Measurements from ENCODE around the gene PRUNE1.

DNA sequence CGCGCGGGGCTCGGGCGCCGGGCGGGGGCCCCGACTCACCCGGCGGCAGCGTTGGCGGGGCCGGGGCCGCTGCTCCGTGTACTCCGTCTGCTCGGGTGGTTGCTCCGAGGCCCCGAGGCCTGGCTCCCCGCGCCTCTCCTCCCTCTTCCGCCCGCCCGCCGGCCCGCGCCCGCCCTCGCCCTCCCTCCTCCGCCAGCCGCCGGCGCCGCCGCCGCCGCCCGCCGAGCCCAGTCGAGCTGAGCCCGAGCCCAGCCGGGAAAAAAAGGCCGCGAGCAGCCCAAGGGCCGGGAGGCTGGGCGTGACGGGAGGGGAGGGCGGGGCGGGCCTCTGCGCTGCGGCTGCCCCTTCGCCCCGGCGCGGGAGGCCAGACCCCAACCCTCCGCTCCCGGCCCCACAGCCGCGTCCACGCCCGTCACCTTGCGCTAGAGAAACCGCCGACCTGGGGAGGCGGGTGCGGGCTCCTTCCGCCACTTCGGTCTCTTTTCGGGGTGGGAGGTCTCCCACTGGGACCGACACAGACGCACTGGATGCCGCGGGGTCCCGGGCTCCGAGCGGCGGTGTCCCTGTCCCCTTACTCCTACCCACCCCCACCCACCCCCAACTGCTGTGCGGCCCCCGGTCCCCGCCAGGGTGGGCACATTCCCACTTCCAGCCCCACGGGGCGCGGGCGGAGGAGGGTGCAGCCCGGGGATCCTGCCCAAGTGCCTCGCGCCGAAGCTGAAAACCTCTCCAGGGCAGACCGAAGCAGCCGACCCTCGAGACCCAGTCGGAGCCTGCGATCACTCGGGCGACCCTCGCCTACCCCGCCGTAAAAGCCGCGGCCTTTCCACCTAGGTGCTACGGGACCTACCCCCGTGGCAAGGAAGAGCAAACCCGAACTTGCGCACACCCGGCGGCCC, 33.4 kb upstream of the PRUNE1 start, which contains the start of gene CERS2:
- TF ChIP-seq, protein P1, sequence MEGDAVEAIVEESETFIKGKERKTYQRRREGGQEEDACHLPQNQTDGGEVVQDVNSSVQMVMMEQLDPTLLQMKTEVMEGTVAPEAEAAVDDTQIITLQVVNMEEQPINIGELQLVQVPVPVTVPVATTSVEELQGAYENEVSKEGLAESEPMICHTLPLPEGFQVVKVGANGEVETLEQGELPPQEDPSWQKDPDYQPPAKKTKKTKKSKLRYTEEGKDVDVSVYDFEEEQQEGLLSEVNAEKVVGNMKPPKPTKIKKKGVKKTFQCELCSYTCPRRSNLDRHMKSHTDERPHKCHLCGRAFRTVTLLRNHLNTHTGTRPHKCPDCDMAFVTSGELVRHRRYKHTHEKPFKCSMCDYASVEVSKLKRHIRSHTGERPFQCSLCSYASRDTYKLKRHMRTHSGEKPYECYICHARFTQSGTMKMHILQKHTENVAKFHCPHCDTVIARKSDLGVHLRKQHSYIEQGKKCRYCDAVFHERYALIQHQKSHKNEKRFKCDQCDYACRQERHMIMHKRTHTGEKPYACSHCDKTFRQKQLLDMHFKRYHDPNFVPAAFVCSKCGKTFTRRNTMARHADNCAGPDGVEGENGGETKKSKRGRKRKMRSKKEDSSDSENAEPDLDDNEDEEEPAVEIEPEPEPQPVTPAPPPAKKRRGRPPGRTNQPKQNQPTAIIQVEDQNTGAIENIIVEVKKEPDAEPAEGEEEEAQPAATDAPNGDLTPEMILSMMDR (IDR thresholded peaks at IDR 0.05), result no peak
- peak in 1 of 2 donors; percentile 76 for TF ChIP-seq POLR2A (IDR thresholded peaks at IDR 0.05)

Data from thyroid gland (tissue), 4 donors.